ENCODE results near the gene CNTN1.

DNA sequence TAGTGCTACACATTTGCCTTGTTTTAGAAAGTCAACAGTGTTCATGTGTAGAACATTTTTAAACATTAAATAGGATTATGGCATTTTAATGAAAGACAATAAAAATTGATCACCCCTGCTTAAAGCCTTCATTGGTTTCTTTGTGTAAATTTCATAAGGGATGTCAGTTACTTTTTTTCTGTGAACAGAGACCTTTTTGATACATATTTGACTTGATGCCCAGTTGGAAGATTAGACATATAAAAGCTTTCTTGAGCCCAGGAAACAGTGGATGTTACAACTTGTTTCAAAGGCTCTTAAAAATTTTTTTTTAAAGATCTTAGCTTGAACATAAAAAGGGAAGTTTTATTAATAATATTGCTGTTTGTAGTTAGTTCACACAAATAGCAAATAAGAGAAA lies 327.2 kb downstream of the CNTN1 start:
- TF ChIP-seq CTCF (IDR thresholded peaks at IDR 0.05): no peak
- TF ChIP-seq POLR2A (IDR thresholded peaks at IDR 0.05): no peak
- no peak for TF ChIP-seq POLR2AphosphoS5 (IDR thresholded peaks at IDR 0.05)
- TF ChIP-seq EP300 (IDR thresholded peaks at IDR 0.05): no peak
